Keratinocyte (primary cell): Measurements from ENCODE around the gene LRRC9. TPM values are rescaled to one million over a fixed set of nuclear protein-coding genes. Genes with fewer than 3 reads are reported as not detected.

Experiments
- DNase-seq: peaks from one replicate; pipeline ENCODE4 v3.0.0-alpha.2; 2011; ENCODE audit warnings: low read depth, missing footprints, low spot score
- FAIRE-seq: peaks from 2 replicates; lab custom pipeline; 2011; peaks lifted over from hg19 to GRCh38; lab: Jason Lieb, UNC
- H2AFZ ChIP-seq: 2 replicates; pipeline ENCODE4 v1.6.0; 2012; ENCODE audit warnings: low read length, control low read depth, inconsistent platforms; ENCODE audit not compliant: control insufficient read depth
- H3K27ac ChIP-seq: 2 replicates; pipeline ENCODE4 v1.5.1; 2011; ENCODE audit warnings: low read length; ENCODE audit not compliant: control insufficient read depth, insufficient read depth
- H3K27me3 ChIP-seq: 3 replicates; pipeline ENCODE4 v1.6.0; 2011; ENCODE audit warnings: low read length; ENCODE audit not compliant: control insufficient read depth, insufficient read depth; ENCODE audit errors: extremely low read depth
- H3K36me3 ChIP-seq, 2 experiments: 2 replicates in 1 of 2; 3 replicates in 1 of 2; pipeline ENCODE4 v1.5.1; 2011; ENCODE audit warnings: low read length in 2 of 2, mild to moderate bottlenecking in 1 of 2; ENCODE audit not compliant: control insufficient read depth in 2 of 2, insufficient read depth in 2 of 2; ENCODE audit errors: extremely low read depth in 1 of 2
- H3K4me1 ChIP-seq: 3 replicates; pipeline ENCODE4 v1.5.1; 2011; ENCODE audit warnings: low read length; ENCODE audit not compliant: control insufficient read depth, insufficient read depth; ENCODE audit errors: extremely low read depth
- H3K4me2 ChIP-seq: 3 replicates; pipeline ENCODE4 v1.6.0; 2011; ENCODE audit warnings: low read depth, low read length; ENCODE audit not compliant: control insufficient read depth, insufficient read depth; ENCODE audit errors: extremely low read depth
- H3K4me3 ChIP-seq, 3 experiments: fragments of 200-600 bp in 1 of 3; sonication (generic) in 1 of 3; 2 replicates in 2 of 3; 3 replicates in 1 of 3; pipeline ENCODE4 v1.5.1; 2011 to 2016; ENCODE audit warnings: low read length in 3 of 3, mild to moderate bottlenecking in 3 of 3, control low read depth in 2 of 3, inconsistent platforms in 1 of 3, low read depth in 1 of 3, mixed read lengths in 1 of 3, mixed run types in 1 of 3, moderate library complexity in 1 of 3; ENCODE audit not compliant: control insufficient read depth in 2 of 3, insufficient read depth in 2 of 3; ENCODE audit errors: extremely low read depth in 1 of 3
- H3K79me2 ChIP-seq: 2 replicates; pipeline ENCODE4 v1.6.0; 2012; ENCODE audit warnings: low read length; ENCODE audit not compliant: control insufficient read depth, insufficient read depth
- H3K9ac ChIP-seq: 3 replicates; pipeline ENCODE4 v1.6.0; 2011; ENCODE audit warnings: low read length; ENCODE audit not compliant: control insufficient read depth, insufficient read depth; ENCODE audit errors: extremely low read depth
- H3K9me1 ChIP-seq: 3 replicates; pipeline ENCODE4 v1.6.0; 2011; ENCODE audit warnings: low read length; ENCODE audit not compliant: control insufficient read depth, insufficient read depth; ENCODE audit errors: extremely low read depth
- H3K9me3 ChIP-seq: 2 replicates; pipeline ENCODE4 v1.5.1; 2012; ENCODE audit warnings: low read depth, low read length; ENCODE audit not compliant: control insufficient read depth
- H4K20me1 ChIP-seq: 3 replicates; pipeline ENCODE4 v1.6.0; 2011; ENCODE audit warnings: low read length; ENCODE audit not compliant: control insufficient read depth, insufficient read depth; ENCODE audit errors: extremely low read depth
- EZH2 ChIP-seq: IDR thresholded peaks from one replicate; pipeline ENCODE4 v1.6.1; 2012; ENCODE audit warnings: inconsistent platforms, mild to moderate bottlenecking, low read length, moderate library complexity
- dilution Hi-C: fragments of 300-500 bp; cut with MboI; formaldehyde crosslinking; loops from one replicate; pipeline ENCODE4 v1.7.0; 2020; ENCODE audit warnings: low sequenced_read_pairs; ENCODE audit not compliant: extremely low pct_ligation_motif_present
- polyA plus RNA-seq, 5 experiments: library from polyadenylated mRNA; depleted of rRNA in 3 of 5; stranded (reverse) in 3 of 5; stranded (forward) in 1 of 5; unstranded in 1 of 5; fragments of >200 nt; gene quantifications; 1 replicate in 1 of 5; 2 replicates in 3 of 5; 3 replicates in 1 of 5; pipeline versions ENCODE4 v1.2.1 to v1.2.3, GENCODE V29; 2011 to 2012; ENCODE audit warnings: missing spikeins in 2 of 5, low read depth in 1 of 5, low replicate concordance in 1 of 5
- TF ChIP-seq, protein P1 (sequence below), 3 experiments: IDR thresholded peaks in 1 of 3; conservative IDR thresholded peaks in 1 of 3; optimal IDR thresholded peaks in 1 of 3; 2 replicates in 2 of 3; 3 replicates in 1 of 3; pipeline versions ENCODE3 to v1.5.1; 2011; ENCODE audit warnings: low read length in 3 of 3, mild to moderate bottlenecking in 3 of 3, moderate library complexity in 2 of 3, control low read depth in 1 of 3, inconsistent platforms in 1 of 3; ENCODE audit not compliant: insufficient read depth in 2 of 3; ENCODE audit errors: extremely low read depth in 1 of 3

Gene LRRC9
- polyA plus RNA-seq, 1 donor (not counting 4 experiments of a cell fraction or from before 2014, with no cell fraction given): not detected

DNA sequence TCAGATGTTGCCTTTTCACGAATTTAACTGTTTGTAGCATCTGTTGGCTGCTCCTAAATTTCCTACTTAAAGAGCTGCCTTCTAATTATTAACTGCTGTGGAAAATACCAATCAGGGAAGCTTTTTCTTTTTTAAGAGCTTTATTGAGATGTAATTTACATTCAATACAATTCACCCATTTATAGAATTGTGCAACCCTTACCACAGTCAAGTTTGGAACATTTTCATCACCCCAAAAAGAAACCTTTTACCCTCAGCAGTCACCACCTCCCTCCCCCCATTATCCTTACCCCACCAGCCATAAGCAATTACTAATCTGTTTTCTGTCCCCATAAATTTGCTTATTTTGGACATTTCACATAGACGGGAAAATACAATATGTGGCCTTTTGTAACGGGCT, 173.1 kb downstream of the LRRC9 start:
- peak overlapping the region; percentile 92 for H3K4me2 ChIP-seq
- no peak overlapping the region for H2AFZ ChIP-seq
- H3K27me3 ChIP-seq: no peaks in the 10 kb centered on the region
- dilution Hi-C loops: no loop called here
- H4K20me1 ChIP-seq: peaks cover 6% of the 10 kb centered on the region
- TF ChIP-seq, protein P1, sequence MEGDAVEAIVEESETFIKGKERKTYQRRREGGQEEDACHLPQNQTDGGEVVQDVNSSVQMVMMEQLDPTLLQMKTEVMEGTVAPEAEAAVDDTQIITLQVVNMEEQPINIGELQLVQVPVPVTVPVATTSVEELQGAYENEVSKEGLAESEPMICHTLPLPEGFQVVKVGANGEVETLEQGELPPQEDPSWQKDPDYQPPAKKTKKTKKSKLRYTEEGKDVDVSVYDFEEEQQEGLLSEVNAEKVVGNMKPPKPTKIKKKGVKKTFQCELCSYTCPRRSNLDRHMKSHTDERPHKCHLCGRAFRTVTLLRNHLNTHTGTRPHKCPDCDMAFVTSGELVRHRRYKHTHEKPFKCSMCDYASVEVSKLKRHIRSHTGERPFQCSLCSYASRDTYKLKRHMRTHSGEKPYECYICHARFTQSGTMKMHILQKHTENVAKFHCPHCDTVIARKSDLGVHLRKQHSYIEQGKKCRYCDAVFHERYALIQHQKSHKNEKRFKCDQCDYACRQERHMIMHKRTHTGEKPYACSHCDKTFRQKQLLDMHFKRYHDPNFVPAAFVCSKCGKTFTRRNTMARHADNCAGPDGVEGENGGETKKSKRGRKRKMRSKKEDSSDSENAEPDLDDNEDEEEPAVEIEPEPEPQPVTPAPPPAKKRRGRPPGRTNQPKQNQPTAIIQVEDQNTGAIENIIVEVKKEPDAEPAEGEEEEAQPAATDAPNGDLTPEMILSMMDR (optimal IDR thresholded peaks at IDR 0.05 in 1 of 3, IDR thresholded peaks at IDR 0.05 in 1 of 3, conservative IDR thresholded peaks at IDR 0.05 in 1 of 3; ENCODE audit: extremely low read depth in 1 of 3, insufficient read depth in 2 of 3, low read length in 3 of 3): no peak
- no peak for TF ChIP-seq EZH2
- H3K4me3 ChIP-seq: peak overlapping the region; percentile 68 to 99 (median 98)
- peaks cover 59% of the 10 kb centered on the region for H3K79me2 ChIP-seq
- H3K27ac ChIP-seq: peak overlapping the region; percentile 100
- H3K9me3 ChIP-seq: no peaks in the 10 kb centered on the region
- FAIRE-seq: no peak
- peak overlapping the region; percentile 99 for H3K9ac ChIP-seq
- no peak for DNase-seq
- H3K9me1 ChIP-seq: peaks cover 3% of the 10 kb centered on the region
- H3K4me1 ChIP-seq: peaks cover 21% of the 10 kb centered on the region
- H3K36me3 ChIP-seq: peaks cover 0 to 6% of the 10 kb centered on the region in 2 experiments

DNA sequence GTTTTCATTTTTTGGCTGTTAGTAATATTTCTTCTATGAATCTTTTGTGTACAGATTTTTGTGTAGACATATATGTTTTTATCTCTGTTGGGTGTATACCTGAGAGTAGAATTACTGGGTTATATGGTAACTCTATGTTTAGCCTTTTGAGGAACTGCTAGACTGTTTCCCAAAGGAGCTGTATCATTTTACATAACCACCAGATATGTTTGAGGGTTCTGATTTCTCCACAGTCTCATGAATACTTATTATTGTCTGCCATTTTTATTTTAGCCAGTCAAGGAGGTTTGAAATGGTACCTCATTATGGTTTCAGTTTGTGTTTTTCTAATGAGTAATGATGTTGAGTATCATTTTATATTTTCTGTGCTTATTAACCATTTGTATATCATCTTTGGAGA, 173.7 kb downstream of the LRRC9 start:
- peak overlapping the region; percentile 92 for H3K4me2 ChIP-seq
- H3K27me3 ChIP-seq: no peaks in the 10 kb centered on the region
- peak overlapping the region; percentile 99 for H3K9ac ChIP-seq
- peaks cover 0 to 6% of the 10 kb centered on the region in 2 experiments for H3K36me3 ChIP-seq
- FAIRE-seq (no peak), DNase-seq (no peak)
- dilution Hi-C loops: no loop called here
- peaks cover 6% of the 10 kb centered on the region for H4K20me1 ChIP-seq
- peaks cover 21% of the 10 kb centered on the region for H3K4me1 ChIP-seq
- TF ChIP-seq, protein P1 (optimal IDR thresholded peaks at IDR 0.05 in 1 of 3, IDR thresholded peaks at IDR 0.05 in 1 of 3, conservative IDR thresholded peaks at IDR 0.05 in 1 of 3; ENCODE audit: extremely low read depth in 1 of 3, insufficient read depth in 2 of 3, low read length in 3 of 3): no peak
- TF ChIP-seq EZH2: no peak
- H3K27ac ChIP-seq: peak overlapping the region; percentile 100
- H3K4me3 ChIP-seq: peak overlapping the region; percentile 68 to 99 (median 98)
- peaks cover 3% of the 10 kb centered on the region for H3K9me1 ChIP-seq
- H3K9me3 ChIP-seq: no peaks in the 10 kb centered on the region
- no peak overlapping the region for H2AFZ ChIP-seq
- H3K79me2 ChIP-seq: peaks cover 64% of the 10 kb centered on the region
